Cardiac fibroblast (primary cell): ENCODE results near the gene PDCD11.

ENCODE experiments used
- DNase-seq, 2 donors: peaks; one replicate each; pipeline versions ENCODE4 v3.0.0 to v3.0.0-alpha.2; 2010; ENCODE audit warnings: low read depth in 2 of 2
- H3K4me3 ChIP-seq, 2 donors: replicated peaks in 1 of 2; 1 replicate in 1 of 2; 2 replicates in 1 of 2; pipeline ENCODE4 v1.5.1; 2011; ENCODE audit warnings: low read depth in 2 of 2, low read length in 2 of 2, mild to moderate bottlenecking in 2 of 2, moderate library complexity in 1 of 2
- CTCF ChIP-seq: IDR thresholded peaks from one replicate; pipeline ENCODE4 v1.5.1; 2011; ENCODE audit warnings: low read depth, mild to moderate bottlenecking, low read length, inconsistent platforms

PDCD11 gene

GRCh38 chr10:103367379-103367781 is 29.0 kb upstream of the PDCD11 start:
- peak overlapping the region; percentile 67 to 93 for H3K4me3 ChIP-seq
- no peak for TF ChIP-seq CTCF
- DNase-seq: no peak

GRCh38 chr10:103367782-103368518 is 28.5 kb upstream of the PDCD11 start, which contains the start of gene TAF5:
Gene TAF5, plus strand, starts transcription at chr10:103367976. Its CDS starts 14 bp downstream, at chr10:103367990.
- TF ChIP-seq CTCF: no peak
- H3K4me3 ChIP-seq: peak within 1 kb of the TSS; percentile 67 to 93
- DNase-seq: peak; percentile 96 to 97

- H3K4me3 ChIP-seq: no peak overlapping the region
- TF ChIP-seq CTCF: no peak
- DNase-seq: no peak
These were observed 22.9 kb upstream of the PDCD11 start for GRCh38 chr10:103373544-103373943.

- no peak overlapping the region for H3K4me3 ChIP-seq
- DNase-seq: no peak
- no peak for TF ChIP-seq CTCF
These were observed 22.2 kb upstream of the PDCD11 start for GRCh38 chr10:103374263-103374662.

GRCh38 chr10:103382769-103383168 is 13.7 kb upstream of the PDCD11 start:
- no peak for DNase-seq
- no peak overlapping the region for H3K4me3 ChIP-seq
- no peak for TF ChIP-seq CTCF

- H3K4me3 ChIP-seq: no peak overlapping the region
- no peak for TF ChIP-seq CTCF
- DNase-seq: peak in 1 of 2 donors; percentile 18
These were observed 2.2 kb upstream of the PDCD11 start for GRCh38 chr10:103394180-103394579.

GRCh38 chr10:103395754-103396066 is 716 bp upstream of the PDCD11 start:
- H3K4me3 ChIP-seq: peak overlapping the region; percentile 90 to 97
- no peak for TF ChIP-seq CTCF
- DNase-seq: peak; percentile 27 to 33
